ENCODE data around the gene DDX5.

GRCh38 chr17:64477849-64478248 is 28.2 kb downstream of the DDX5 start:
- TF ChIP-seq CTCF (IDR thresholded peaks at IDR 0.05), result no peak
- TF ChIP-seq POLR2A (IDR thresholded peaks at IDR 0.05), result no peak

Data from heart left ventricle (tissue), 13 donors.